PFSK-1 (cell line): ENCODE results near the gene THBS1.

Experiments
- FOXP2 ChIP-seq: optimal IDR thresholded peaks from 2 replicates; pipeline ENCODE3; 2011; ENCODE audit warnings: borderline replicate concordance, control low read depth, inconsistent platforms; ENCODE audit not compliant: insufficient read depth; ENCODE audit errors: extremely low read length, extremely low read depth
- POLR2AphosphoS5 ChIP-seq: IDR thresholded peaks from 2 replicates; pipeline ENCODE4 v1.6.1; 2012; ENCODE audit warnings: low read depth, mild to moderate bottlenecking, control low read depth, low read length, moderate library complexity
- REST ChIP-seq, 2 experiments: IDR thresholded peaks; 2 replicates each; pipeline versions ENCODE4 v1.6.1 to v1.8.0; 2011 to 2012; ENCODE audit warnings: low read depth in 2 of 2, low read length in 2 of 2, control low read depth in 1 of 2, inconsistent platforms in 1 of 2, mild to moderate bottlenecking in 1 of 2, moderate library complexity in 1 of 2; ENCODE audit not compliant: insufficient read depth in 1 of 2
- SIN3A ChIP-seq: IDR thresholded peaks from 2 replicates; pipeline ENCODE4 v1.6.1; 2012; ENCODE audit warnings: mild to moderate bottlenecking, low read length, moderate library complexity, borderline replicate concordance; ENCODE audit not compliant: insufficient read depth
- TAF1 ChIP-seq: IDR thresholded peaks from 2 replicates; pipeline ENCODE4 v1.6.1; 2012; ENCODE audit warnings: low read length, control low read depth, borderline replicate concordance; ENCODE audit not compliant: insufficient read depth

- TF ChIP-seq SIN3A (no peak), TAF1 (no peak), REST (IDR thresholded peaks at IDR 0.05; ENCODE audit: insufficient read depth in 1 of 2, low read depth in 2 of 2, low read length in 2 of 2) (no peak), POLR2AphosphoS5 (no peak), FOXP2 (no peak)
Measured at GRCh38 chr15:39581242-39581792, 438 bp downstream of the THBS1 start.
